ENCODE data around the gene SPATS2.
"Not testable (repeated sequence)": the region's sequence is repeated elsewhere in the genome, so short reads cannot be mapped to it uniquely, and the experiment has no call there.

The SPATS2 gene

DNA sequence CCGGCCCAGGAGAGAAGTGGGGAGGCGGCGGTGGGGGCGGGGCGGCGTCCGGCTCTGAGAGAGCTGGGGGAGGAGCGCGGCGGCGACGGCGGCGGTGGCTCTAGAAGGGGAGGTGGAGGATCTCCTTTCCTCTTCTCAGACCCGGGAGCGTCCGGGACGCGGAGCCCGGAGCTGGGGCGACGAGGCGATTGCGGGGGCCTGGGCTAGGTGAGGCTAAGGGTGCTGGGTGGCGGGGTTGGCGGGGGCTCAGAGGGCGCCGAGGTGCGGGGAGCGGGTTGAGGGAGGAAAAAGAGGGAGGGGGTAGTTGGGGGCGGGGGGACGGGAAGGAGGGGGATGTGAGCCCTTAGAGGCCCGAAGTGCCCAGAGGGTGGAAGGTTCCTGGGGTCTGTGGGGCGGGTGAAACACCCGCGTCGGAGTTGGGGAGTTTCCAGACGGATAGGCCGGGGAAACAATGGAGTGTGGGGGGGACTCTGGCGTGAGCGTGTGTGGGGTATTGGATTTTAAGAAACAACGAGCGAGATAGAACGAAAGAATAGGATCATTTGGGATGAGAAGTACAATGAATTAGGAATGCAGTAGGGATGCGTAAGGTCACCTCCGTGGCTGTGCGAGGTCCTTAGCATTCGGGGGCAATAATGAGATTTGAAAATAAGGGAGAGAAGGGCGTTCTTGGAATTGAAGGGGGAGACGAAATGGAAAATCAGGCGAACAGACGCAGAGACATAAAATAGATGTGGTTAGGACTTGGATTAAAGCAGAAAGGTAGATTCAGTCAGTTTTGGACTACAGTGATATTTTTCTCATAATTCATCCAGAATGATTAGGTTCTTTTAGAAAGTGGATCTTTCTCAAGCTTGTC lies at the start of gene SPATS2:
Gene SPATS2, plus strand, starts transcription at position 82 of the 859 bp plus-strand sequence. CDS start 93,551 bp downstream, outside the sequence.
- no peak for DNase-seq (ENCODE audit: low spot score)

DNA sequence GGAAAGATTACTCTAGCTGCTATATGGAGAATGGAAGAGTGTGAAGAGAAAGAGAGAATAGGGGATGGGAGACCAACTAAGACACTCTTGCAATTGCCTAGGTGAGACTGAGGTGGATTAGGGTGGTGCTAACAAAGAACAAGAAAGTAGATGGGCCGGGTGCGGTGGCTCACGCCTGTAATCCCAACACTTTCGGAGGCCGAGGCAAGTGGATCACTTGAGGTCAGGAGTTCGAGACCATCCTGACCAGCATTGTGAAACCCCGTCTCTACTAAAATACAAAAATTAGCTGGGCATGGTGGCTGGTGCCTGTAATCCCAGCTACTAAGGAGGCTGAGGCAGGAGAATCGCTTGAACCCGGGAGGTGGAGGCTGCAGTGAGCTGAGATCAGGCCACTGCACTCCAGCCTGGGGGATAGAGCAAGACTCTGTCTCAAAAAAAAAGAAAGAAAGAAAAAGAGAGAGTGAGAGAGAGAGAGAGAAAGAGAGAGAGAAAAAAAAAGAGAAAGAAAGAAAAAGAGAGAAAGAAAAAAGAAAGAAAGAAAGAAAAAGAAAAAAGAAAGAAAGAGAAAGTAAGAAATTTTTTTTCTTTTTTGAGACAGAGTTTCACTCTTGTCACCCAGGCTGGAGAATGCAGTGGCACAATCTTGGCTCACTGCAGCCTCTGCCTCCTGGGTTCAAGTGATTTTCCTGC lies 46.7 kb upstream of the SPATS2 start:
- not testable (repeated sequence) for DNase-seq (ENCODE audit: low spot score)

DNA sequence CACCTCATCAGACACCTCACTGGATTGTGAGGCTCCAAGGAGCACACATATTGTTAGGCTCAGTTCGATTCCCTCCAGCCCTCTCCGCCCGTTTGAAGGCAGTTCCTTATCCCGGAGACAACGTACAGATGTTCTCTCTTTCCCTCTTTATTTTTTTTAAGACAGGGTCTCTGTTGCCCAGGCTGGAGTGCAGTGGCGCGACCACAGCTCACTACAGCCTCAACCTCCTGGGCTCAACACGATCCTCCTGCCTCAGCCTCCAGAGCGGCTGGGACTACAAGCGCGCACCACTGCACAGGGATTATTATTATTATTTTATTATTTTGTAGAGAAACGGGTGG lies 44.9 kb upstream of the SPATS2 start:
- DNase-seq (ENCODE audit: low spot score), result no peak

DNA sequence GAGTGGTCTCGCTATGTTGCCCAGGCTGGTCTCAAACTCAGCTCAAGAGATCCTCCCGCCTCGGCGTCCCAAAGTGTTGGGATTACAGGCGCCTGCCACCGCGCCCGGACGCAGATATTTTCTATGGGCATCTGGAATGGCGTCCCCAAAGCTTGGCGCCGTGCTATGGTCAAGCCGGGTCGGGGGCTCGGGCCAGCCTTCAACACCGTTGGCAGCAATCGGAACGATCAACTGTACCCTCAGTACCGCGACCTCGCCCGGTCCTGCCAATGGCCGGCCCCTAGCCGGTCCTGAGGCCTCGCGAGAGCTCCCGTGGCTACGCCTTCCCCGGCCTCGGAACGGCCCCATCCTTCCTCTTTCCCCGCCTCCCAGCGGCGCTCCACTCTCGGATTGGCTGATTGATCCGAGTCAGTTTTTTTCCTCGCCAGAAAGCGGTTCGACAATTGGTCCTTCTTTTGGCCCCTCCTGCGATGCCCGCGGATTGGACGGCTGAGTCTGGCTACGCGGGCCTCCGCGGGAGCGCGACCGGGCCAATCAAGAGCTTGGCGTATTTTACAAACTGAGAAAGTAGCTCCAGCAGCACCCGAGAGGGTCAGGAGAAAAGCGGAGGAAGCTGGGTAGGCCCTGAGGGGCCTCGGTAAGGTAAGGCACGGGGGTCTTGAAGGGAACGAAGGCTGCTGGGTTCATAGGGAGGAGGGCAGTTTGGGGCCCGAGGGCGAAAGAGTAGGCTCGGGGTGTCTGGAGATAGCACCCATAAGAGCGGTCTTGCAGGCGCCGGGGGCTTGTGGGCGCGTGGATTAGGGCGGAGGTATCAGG lies 44.3 kb upstream of the SPATS2 start, which contains the start of gene TROAP:
Gene TROAP, plus strand, starts transcription at position 548 of the 816 bp plus-strand sequence. CDS start 354 bp downstream, outside the sequence.
- peak; percentile 99 for DNase-seq (ENCODE audit: low spot score)

DNA sequence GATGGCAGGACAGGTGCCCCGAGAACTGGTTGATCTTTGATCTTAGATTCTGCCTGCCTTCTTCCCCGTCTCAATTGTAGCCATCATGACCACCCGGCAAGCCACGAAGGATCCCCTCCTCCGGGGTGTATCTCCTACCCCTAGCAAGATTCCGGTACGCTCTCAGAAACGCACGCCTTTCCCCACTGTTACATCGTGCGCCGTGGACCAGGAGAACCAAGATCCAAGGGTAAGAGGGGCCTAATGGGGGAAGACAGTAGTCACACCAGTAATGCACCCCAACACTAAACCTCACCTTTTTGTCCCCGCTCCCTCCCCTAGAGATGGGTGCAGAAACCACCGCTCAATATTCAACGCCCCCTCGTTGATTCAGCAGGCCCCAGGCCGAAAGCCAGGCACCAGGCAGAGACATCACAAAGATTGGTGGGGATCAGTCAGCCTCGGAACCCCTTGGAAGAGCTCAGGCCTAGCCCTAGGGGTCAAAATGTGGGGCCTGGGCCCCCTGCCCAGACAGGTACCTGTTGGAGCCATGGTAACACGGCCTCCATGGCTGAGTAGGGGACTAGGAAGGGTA lies 43.7 kb upstream of the SPATS2 start:
- no peak for DNase-seq (ENCODE audit: low spot score)

DNA sequence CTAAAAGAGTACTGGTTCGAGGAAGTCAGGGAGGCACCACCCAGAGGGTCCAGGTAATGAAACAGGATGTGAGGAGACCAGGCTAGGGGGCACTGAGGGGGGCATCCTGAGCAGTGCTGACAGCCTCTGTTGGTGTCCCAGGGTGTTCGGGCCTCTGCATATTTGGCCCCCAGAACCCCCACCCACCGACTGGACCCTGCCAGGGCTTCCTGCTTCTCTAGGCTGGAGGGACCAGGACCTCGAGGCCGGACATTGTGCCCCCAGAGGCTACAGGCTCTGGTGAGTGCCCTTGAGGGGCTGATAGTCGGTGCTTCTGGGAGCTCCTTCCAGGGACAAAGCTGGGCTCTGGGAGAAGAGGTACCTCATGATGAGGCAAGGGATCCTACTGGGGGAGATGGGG lies 41.7 kb upstream of the SPATS2 start:
- no peak for DNase-seq (ENCODE audit: low spot score)

DNA sequence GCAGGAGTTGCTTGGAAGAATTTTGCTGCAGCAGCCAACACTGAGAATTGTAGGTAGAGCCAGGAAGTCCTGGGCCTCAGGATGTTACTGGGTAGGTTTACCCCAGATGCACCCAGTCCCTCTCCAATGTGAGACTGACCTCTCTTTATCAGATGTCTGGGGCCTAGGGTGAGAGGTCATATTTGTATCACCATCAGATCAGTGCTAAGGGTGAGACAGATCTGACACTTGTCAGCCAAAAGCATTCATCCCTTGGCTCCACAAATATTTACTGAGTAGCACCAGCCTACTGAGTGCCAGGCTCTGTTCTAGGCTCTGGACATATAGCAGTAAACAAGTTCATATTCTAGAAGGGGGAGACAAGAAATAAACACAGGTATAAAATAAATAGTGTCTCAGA lies 39.9 kb upstream of the SPATS2 start:
- no peak for DNase-seq (ENCODE audit: low spot score)

DNA sequence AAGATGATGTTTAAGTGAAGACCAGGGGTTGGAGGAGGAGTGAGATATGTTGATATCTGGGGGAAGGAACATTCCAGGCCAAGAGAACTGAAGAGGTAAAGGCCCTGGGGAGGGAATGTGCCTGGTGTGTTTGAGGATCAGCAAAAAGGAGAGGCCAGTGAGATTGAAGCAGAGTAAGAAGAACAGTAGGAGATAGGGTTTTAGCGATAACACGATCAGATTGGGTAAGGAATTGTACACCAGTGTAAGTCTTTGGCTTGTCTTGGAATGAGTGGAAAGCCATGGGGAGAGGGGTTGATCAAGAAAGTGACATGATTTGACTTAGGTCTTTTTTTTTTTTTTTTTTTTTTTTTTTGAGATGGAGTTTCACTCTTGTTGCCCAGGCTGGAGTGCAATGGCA lies 39.4 kb upstream of the SPATS2 start:
- no peak for DNase-seq (ENCODE audit: low spot score)

DNA sequence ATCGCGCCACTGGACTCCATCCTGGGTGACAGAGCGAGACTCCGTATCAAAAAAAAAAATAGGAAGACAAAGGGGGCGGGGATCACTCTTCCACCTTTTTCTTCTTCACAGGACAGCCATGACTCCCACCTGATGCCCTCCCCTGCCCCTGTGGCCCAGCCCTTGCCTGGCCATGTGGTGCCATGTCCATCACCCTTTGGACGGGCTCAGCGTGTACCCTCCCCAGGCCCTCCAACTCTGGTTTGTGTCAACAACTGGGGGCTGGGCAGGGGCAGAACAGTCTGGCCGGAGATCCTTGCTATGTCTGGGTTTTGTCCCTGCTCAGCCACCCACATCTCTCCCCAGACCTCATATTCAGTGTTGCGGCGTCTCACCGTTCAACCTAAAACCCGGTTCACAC lies 38.4 kb upstream of the SPATS2 start:
- DNase-seq (ENCODE audit: low spot score), result no peak

DNA sequence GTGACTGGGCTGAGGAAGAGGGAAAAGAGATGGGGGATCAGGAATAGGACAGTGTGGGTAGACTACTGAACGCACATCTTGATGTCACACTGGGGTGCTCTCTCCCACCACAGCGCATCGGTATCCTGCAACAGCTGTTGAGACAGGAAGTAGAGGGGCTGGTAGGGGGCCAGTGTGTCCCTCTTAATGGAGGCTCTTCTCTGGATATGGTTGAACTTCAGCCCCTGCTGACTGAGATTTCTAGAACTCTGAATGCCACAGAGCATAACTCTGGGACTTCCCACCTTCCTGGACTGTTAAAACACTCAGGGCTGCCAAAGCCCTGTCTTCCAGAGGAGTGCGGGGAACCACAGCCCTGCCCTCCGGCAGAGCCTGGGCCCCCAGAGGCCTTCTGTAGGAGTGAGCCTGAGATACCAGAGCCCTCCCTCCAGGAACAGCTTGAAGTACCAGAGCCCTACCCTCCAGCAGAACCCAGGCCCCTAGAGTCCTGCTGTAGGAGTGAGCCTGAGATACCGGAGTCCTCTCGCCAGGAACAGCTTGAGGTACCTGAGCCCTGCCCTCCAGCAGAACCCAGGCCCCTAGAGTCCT lies 37.1 kb upstream of the SPATS2 start:
- DNase-seq (ENCODE audit: low spot score), result no peak

DNA sequence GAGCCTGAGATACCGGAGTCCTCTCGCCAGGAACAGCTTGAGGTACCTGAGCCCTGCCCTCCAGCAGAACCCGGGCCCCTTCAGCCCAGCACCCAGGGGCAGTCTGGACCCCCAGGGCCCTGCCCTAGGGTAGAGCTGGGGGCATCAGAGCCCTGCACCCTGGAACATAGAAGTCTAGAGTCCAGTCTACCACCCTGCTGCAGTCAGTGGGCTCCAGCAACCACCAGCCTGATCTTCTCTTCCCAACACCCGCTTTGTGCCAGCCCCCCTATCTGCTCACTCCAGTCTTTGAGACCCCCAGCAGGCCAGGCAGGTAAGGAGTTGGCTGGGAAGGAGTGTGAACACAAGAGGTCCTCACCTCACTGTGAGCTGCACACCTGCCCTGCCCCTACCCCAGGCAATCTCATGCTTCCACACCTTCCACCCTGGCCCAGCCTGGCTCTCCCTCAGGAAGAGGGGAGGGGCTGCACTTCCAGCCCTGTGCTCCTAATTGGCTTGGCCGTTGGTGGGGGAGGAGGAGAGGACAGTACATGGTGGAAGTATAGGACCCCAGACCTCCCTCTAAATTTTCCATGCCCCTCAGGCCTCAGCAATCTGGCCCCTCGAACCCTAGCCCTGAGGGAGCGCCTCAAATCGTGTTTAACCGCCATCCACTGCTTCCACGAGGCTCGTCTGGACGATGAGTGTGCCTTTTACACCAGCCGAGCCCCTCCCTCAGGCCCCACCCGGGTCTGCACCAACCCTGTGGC lies 36.5 kb upstream of the SPATS2 start:
- DNase-seq (ENCODE audit: low spot score), result no peak

DNA sequence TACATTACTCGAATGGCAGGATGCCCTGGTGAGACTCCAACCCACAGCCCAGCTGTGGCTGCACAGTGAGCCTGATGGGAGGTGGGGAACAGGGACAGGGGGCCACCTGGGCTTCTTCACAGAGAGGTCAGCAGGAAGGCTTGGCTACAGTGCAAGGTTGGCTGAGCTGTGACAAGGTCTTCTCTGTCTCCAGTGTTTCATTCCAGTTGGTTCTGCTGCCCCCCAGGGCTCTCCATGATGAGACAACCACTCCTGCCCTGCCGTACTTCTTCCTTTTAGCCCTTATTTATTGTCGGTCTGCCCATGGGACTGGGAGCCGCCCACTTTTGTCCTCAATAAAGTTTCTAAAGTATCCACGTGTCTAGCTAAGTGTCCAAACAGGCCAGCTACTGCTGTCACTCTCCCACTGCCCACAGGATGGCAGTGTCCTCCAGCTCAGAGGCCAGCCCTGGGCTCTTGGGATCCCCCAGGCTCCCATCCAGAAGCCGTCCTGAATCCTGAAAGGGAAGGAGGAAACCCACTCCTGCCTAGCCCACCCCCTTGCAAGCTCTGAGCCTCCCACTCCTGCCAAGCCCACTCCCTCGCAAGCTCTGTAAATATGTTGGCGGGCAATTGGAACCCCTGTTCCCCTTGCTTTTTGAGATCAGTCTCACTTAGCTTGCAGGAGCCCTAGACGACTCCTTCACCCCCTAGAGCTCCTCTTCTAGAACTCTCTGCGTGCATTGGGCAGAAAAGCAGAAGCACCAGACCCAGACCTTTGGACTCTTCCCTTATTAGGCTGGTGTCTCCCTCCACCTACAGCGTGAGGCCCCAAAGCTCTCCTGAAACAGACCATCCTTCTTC lies 35.7 kb upstream of the SPATS2 start:
- no peak for DNase-seq (ENCODE audit: low spot score)

DNA sequence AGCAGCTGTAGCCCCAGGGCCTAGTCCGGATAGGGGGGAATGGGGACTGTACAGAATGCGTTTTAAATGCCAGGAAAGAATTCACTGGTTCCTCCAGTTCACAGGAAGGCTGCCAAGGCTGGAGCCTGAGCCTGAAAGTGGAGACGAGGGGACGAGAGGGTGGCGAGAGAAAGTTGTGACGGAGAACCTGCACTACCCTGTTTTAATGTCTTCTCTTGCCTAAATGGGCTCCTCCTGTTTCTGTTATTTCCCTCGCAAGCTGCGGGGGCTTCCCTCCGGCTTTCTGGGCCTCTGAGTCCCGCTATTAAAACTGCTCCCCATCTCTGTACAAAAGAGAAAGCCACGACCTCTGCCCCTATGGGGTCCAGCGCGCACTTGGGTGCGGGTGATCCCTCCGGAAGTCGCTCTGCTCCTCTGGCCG lies 34.8 kb upstream of the SPATS2 start:
- DNase-seq (ENCODE audit: low spot score), result no peak

DNA sequence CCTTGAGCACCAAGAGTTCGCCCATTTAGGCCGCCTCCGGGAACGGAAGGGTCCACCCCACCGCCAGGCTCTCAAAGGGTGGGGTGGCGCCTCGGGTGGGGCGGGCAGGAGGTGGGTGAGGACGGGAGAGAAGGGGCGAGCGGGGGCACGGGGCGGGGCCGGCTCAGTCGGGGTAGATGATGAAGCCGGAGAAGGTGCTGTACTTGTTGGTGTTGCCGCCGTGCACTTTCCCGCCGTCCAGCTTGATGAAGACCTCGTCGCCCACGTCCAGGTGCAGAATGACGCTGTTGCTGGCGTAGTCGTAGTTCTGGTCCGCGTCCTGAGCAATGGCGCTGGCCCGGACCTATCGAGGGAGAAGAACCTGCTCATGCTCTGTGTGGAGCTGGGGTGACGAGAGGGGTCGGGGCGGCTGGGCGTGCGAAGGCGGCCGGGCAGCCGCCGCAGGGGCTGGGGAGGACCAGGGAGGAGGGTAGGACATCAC lies 34.3 kb upstream of the SPATS2 start:
- DNase-seq (ENCODE audit: low spot score), result no peak

DNA sequence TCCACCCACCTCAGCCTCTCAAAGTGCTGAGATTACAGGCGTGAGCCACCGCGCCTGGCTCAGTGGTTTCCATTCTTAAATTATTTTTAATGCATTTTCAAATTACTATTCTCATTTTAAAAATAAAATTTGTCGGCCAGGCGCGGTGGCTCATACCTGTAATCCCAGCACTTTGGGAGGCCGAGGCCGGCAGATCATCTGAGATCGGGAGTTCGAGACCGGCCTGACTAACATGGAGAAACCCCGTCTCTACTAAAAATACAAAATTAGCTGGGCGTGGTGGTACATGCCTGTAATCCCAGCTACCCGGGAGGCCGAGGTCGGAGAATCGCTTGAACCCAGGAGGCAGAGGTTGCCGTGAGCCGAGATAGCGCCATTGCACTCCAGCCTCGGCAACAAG lies 33.5 kb upstream of the SPATS2 start:
- not testable (repeated sequence) for DNase-seq (ENCODE audit: low spot score)

DNA sequence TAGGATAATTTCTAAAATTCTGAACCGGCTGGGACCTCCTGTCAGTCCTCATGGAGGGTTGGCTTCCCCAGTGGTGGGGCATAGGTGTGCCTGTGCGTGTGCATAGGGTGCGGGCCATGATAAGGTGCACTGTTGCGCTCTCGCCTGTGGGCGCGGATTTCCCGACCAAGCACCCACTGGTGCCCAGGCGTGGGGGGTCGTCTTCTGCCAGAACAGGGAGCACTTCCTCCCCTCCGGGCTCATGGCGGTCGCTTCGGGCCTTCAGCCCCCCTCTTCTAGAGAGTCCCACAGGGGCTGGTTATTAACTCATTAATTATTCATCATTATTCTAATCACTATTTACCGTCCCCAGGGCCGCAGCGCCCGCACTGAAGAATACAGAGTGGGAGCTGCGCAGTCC lies 33.0 kb upstream of the SPATS2 start:
- no peak for DNase-seq (ENCODE audit: low spot score)

DNA sequence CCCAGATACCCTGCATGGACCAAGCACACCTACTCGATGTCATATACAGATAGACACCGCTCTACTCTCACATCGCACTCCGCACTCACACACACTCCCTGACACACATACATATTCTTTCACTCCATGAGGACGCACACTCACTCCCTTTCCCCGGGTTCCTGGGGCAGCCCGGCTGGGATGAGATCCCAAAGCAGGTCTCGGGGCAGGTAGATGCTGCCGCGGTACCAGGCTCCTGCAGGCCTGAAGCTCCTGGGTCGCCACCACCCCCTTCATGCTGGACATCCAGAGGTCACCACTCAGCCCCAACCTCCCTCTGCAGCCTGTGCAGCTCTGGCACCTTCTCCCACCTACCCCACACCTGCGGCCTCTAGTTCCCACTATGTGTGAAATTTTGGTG lies 32.6 kb upstream of the SPATS2 start:
- no peak for DNase-seq (ENCODE audit: low spot score)

DNA sequence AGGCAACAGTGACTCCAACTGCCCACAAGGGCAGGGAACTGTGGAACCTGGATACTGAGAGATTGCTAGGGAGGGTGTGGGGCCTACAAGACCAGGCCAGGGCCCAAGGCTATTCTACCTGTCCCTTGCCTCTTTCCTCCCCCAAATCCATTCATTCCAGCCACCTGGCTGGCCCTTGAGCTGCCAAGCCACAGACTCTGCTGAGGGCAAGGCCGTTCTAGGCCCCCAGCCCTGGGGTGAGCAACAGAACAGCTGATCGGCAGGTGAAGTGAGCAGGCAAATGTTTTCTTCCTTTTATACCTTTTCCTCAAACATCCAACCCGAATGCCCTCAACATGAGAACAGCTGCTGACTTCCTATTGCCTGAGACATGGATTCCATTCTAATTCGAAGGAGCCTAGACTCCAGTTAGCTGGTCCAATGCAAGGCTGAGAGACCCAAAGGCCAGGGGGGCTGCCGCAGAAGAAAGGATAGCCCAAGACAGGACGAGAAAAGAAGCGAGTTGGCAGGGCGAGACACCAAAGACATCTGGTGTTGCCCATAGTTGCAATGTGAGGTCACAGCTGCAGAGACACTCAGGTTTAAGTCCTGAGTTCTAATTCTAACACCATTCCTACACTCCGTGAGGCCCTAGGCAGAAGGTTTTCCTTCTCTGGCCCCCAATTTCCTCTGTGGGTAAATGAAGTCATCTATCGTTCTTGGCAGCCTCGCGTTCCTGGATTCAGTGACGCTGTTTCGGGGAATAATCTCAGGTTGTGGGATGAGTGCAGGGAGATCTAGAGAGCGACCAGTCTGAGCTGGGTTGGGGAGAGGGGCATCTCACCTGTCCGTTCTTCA lies 31.9 kb upstream of the SPATS2 start:
- no peak for DNase-seq (ENCODE audit: low spot score)

All from CD4-positive, alpha-beta T cell treated with Interleukin-2 at 100 ng/mL for 4 hours (primary cell).